GM23248 (cell line): ENCODE results near the gene GLIPR1L2. TPM values are rescaled to one million over a fixed set of nuclear protein-coding genes. Genes with fewer than 3 reads are reported as not detected.

Experiments used
- DNase-seq: peaks from one replicate; pipeline ENCODE4 v3.0.0-alpha.2; 2015
- H2AFZ ChIP-seq: fragments of 200-600 bp; sonication (generic); 2 replicates; pipeline ENCODE4 v1.6.1; 2016; ENCODE audit warnings: antibody characterized with exemption
- H3F3A ChIP-seq: fragments of 200-600 bp; sonication (generic); 2 replicates; pipeline ENCODE4 v1.6.1; 2016; ENCODE audit warnings: mild to moderate bottlenecking, antibody characterized with exemption, mixed run types; ENCODE audit not compliant: insufficient read depth
- H3K27ac ChIP-seq: fragments of 200-600 bp; sonication (generic); 2 replicates; pipeline ENCODE4 v1.5.1; 2016; ENCODE audit warnings: mild to moderate bottlenecking
- H3K27me3 ChIP-seq: fragments of 200-600 bp; sonication (generic); replicated peaks from 2 replicates; pipeline ENCODE4 v1.6.1; 2016; ENCODE audit warnings: mild to moderate bottlenecking; ENCODE audit not compliant: insufficient read depth
- H3K36me3 ChIP-seq: fragments of 200-600 bp; sonication (generic); 2 replicates; pipeline ENCODE4 v1.6.1; 2016; ENCODE audit warnings: low read depth, mild to moderate bottlenecking
- H3K4me1 ChIP-seq: fragments of 200-600 bp; sonication (generic); 2 replicates; pipeline ENCODE4 v1.6.1; 2016; ENCODE audit warnings: mild to moderate bottlenecking; ENCODE audit not compliant: insufficient read depth
- H3K4me2 ChIP-seq: fragments of 200-600 bp; sonication (generic); one replicate; pipeline ENCODE4 v1.6.1; 2016; ENCODE audit warnings: mild to moderate bottlenecking; ENCODE audit not compliant: unreplicated experiment
- H3K4me3 ChIP-seq: fragments of 200-600 bp; sonication (generic); 2 replicates; pipeline ENCODE4 v1.5.1; 2016; ENCODE audit warnings: mild to moderate bottlenecking
- H3K79me2 ChIP-seq: fragments of 200-600 bp; sonication (generic); 2 replicates; pipeline ENCODE4 v1.6.1; 2016; ENCODE audit warnings: mild to moderate bottlenecking; ENCODE audit not compliant: insufficient read depth
- H3K9ac ChIP-seq: fragments of 200-600 bp; sonication (generic); 2 replicates; pipeline ENCODE4 v1.6.1; 2016; ENCODE audit warnings: mild to moderate bottlenecking
- H3K9me2 ChIP-seq: fragments of 200-600 bp; sonication (generic); 2 replicates; pipeline ENCODE4 v1.6.1; 2016; ENCODE audit warnings: mixed run types, mild to moderate bottlenecking, moderate library complexity; ENCODE audit not compliant: insufficient read depth
- H3K9me3 ChIP-seq: fragments of 200-600 bp; sonication (generic); one replicate; pipeline ENCODE4 v1.6.1; 2017; ENCODE audit warnings: low read depth
- H4K20me1 ChIP-seq: fragments of 200-600 bp; sonication (generic); 2 replicates; pipeline ENCODE4 v1.6.0; 2016; ENCODE audit not compliant: insufficient read depth
- EZH2 ChIP-seq: fragments of 200-600 bp; sonication (generic); IDR thresholded peaks from 2 replicates; pipeline ENCODE4 v1.6.1; 2018; ENCODE audit warnings: antibody characterized with exemption, mild to moderate bottlenecking; ENCODE audit not compliant: insufficient read depth, poor library complexity, severe bottlenecking
- EZH2phosphoT487 ChIP-seq: fragments of 200-600 bp; sonication (generic); IDR thresholded peaks from 2 replicates; pipeline ENCODE4 v1.6.1; 2018; ENCODE audit warnings: antibody characterized with exemption, moderate library complexity, mild to moderate bottlenecking, low read depth; ENCODE audit not compliant: insufficient read depth
- WGBS, 2 experiments: methylation state at CpG; one replicate each; pipeline ENCODE4 v1.1.6; 2015 to 2017; ENCODE audit warnings: low lambda C conversion rate in 2 of 2, low coverage in 1 of 2; ENCODE audit errors: missing lambda C conversion rate in 2 of 2; 5-methylcytosine and 5-hydroxymethylcytosine counted together
- in situ Hi-C: fragments of 300-500 bp; cut with MboI; formaldehyde crosslinking; loops from 2 replicates; pipeline ENCODE4 v1.15.0; 2020
- polyA plus RNA-seq: library from polyadenylated mRNA; unstranded; fragments of >200 nt; fragmentation: Nextera tagmentation; extraction: Ambion mirVana; gene quantifications from 2 replicates; pipeline ENCODE4 v1.2.1, GENCODE V29; 2016
- total RNA-seq: library from RNA; depleted of rRNA; stranded (reverse); fragments of >200 nt; shearing (Covaris generic); gene quantifications from 2 replicates; pipeline ENCODE4 v1.2.3, GENCODE V29; 2014

Gene GLIPR1L2
- total and polyA plus RNA-seq, 2 experiments from 2014 or later: 1.6 to 2.1 TPM

DNA sequence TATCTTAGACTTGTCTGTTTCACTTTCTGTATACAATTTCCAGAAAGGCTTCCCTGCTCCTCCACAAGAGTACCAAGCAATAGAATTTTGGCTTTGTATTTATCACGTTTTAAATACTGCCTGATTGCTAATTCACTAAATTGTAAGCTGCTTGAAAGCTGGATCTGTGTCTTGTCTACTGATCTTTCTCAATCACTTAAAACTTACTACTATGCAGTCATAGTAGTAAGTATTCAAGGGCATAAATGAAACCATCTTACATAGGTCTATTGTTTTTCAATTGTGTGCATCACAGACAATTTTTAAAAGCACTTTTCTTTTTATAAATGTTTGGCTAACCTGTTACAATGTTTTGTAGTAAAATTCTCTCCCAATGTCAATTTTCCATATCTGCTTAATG lies 1.2 kb upstream of the GLIPR1L2 start:
- no peaks in the 10 kb centered on the region for H3K9me3 ChIP-seq
- H3K4me3 ChIP-seq: peak overlapping the region; percentile 73
- peaks cover 26% of the 10 kb centered on the region for H3F3A ChIP-seq
- no peaks in the 10 kb centered on the region for H4K20me1 ChIP-seq
- peak overlapping the region; percentile 81 for H3K9ac ChIP-seq
- peaks cover 35% of the 10 kb centered on the region for H3K4me1 ChIP-seq
- whole genome bisulfite sequencing, 2 experiments: 0% methylated on average over 1 of the region's 1 CpG
- peak; percentile 42 for DNase-seq
- no peaks in the 10 kb centered on the region for H3K79me2 ChIP-seq
- peak overlapping the region; percentile 74 for H3K27ac ChIP-seq
- H3K27me3 ChIP-seq: no peaks in the 10 kb centered on the region
- peak overlapping the region; percentile 91 for H2AFZ ChIP-seq
- peak overlapping the region; percentile 80 for H3K4me2 ChIP-seq
- in situ Hi-C loops: loop anchor here (10.0 kb wide), 1 partner anchor 95 kb away; the partner anchor contains the start of gene GLIPR1
- H3K9me2 ChIP-seq: no peaks in the 10 kb centered on the region
- TF ChIP-seq EZH2 (no peak), EZH2phosphoT487 (no peak)
- H3K36me3 ChIP-seq: no peaks in the 10 kb centered on the region

DNA sequence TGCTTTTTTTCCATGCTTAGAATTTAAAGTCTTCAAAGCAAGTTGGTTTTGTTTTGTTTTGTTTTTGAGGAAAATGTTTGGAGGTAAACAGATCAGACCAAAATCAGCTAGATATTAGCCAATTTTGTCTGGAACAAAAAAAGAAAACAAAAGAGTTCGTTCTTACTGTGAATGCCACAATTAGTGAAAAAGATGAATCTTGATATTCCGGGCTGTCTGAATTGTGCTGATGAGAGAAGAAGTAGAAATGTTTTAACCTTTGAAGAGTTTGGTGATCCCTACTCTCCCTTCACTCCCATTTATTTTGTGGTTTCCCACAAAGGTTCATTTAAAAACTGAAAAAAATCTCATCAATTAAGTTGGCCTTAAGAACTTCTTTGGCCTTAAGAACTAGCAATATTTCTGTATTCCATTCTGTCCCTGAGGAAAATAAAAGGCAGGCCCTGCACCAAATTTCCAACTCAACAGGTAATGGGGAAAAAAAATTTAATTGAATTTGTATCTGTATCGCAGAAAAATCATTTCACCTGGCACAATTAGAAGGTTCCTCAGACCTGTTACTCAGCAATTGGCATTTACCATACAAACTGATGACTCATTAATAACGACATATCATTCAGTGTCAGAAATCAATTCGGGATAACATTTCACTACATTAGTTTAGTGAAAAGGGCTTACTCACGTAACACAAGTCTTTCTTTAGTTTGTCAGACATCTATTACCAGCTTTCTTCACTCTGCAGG lies 562 bp upstream of the GLIPR1L2 start:
- Histone ChIP-seq H2AFZ (peak overlapping the region; percentile 91), H3K9me2 (no peaks in the 10 kb centered on the region), H3F3A (peaks cover 26% of the 10 kb centered on the region), H4K20me1 (no peaks in the 10 kb centered on the region), H3K9ac (peak overlapping the region; percentile 81), H3K4me3 (peak overlapping the region; percentile 73), H3K27me3 (no peaks in the 10 kb centered on the region), H3K36me3 (no peaks in the 10 kb centered on the region), H3K4me2 (peak overlapping the region; percentile 80), H3K4me1 (peaks cover 35% of the 10 kb centered on the region), H3K9me3 (no peaks in the 10 kb centered on the region), H3K79me2 (no peaks in the 10 kb centered on the region), H3K27ac (peak overlapping the region; percentile 74)
- TF ChIP-seq EZH2phosphoT487 (no peak), EZH2 (no peak)
- in situ Hi-C loops: loop anchor here (10.0 kb wide), 1 partner anchor 94 kb away; the partner anchor contains the start of gene GLIPR1
- WGBS, 2 experiments: 4 to 5% methylated on average over 6 of the region's 6 CpGs
- peak; percentile 60 for DNase-seq

DNA sequence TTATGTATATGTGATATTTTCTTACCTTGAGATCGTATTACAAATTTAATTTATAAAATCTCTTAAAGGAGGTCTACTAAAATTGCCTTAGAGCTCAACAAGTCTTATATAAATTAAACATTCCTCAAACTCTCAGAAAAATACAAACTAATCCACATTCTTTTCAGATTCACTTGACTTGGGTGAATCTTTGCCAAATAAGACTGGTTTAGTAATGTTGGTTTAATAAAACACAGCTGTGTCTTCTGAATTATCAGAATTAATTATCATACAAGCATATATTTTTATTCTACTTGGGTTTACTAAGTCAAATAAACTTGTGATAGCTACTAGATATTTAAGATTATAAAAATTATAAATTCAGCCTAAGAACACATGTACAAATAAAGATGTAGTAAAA lies 13.3 kb downstream of the GLIPR1L2 start:
- H3K9ac ChIP-seq: no peak overlapping the region
- peak; percentile 31 for DNase-seq
- no peak overlapping the region for H3K4me3 ChIP-seq
- no peaks in the 10 kb centered on the region for H3K36me3 ChIP-seq
- no peaks in the 10 kb centered on the region for H3K27me3 ChIP-seq
- no peaks in the 10 kb centered on the region for H3K9me2 ChIP-seq
- no peaks in the 10 kb centered on the region for H3K79me2 ChIP-seq
- no peaks in the 10 kb centered on the region for H3K9me3 ChIP-seq
- no peak overlapping the region for H3K27ac ChIP-seq
- 71 to 75% methylated on average over 1 of the region's 1 CpG for WGBS, 2 experiments
- TF ChIP-seq EZH2phosphoT487 (no peak), EZH2 (no peak)
- H3K4me1 ChIP-seq: no peaks in the 10 kb centered on the region
- in situ Hi-C loops: no loop called here
- no peak overlapping the region for H2AFZ ChIP-seq
- no peaks in the 10 kb centered on the region for H3F3A ChIP-seq
- no peak overlapping the region for H3K4me2 ChIP-seq
- no peaks in the 10 kb centered on the region for H4K20me1 ChIP-seq

DNA sequence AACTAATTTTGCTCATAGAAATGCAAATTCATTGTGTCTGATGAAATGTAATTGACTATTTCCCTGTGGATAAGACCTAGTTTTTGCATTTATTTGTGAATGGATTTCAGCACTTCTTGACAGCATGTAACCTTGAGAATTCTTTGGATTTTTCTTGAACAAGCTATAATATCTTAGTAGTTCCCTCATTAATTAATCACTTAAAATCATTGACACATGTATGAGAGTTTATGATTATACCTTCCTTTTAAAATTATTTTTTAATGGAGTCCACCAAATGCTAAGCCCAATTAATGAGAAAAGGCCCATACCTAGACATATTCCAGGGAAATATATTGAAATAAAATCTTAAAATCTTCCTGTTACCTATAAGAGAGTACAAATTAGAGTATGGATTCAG lies 16.8 kb downstream of the GLIPR1L2 start:
- no peak for DNase-seq
- Histone ChIP-seq H3K79me2 (no peaks in the 10 kb centered on the region), H2AFZ (no peak overlapping the region), H3K9me3 (no peaks in the 10 kb centered on the region), H3K4me1 (no peaks in the 10 kb centered on the region), H3K27me3 (no peaks in the 10 kb centered on the region), H3K27ac (no peak overlapping the region), H3F3A (no peaks in the 10 kb centered on the region), H3K9ac (no peak overlapping the region), H4K20me1 (no peaks in the 10 kb centered on the region), H3K4me3 (no peak overlapping the region), H3K4me2 (no peak overlapping the region), H3K9me2 (no peaks in the 10 kb centered on the region), H3K36me3 (no peaks in the 10 kb centered on the region)
- TF ChIP-seq EZH2: no peak
- TF ChIP-seq EZH2phosphoT487: no peak
- in situ Hi-C loops: no loop called here
